Measurements from ENCODE around the gene MTFR2.

The MTFR2 gene

DNA sequence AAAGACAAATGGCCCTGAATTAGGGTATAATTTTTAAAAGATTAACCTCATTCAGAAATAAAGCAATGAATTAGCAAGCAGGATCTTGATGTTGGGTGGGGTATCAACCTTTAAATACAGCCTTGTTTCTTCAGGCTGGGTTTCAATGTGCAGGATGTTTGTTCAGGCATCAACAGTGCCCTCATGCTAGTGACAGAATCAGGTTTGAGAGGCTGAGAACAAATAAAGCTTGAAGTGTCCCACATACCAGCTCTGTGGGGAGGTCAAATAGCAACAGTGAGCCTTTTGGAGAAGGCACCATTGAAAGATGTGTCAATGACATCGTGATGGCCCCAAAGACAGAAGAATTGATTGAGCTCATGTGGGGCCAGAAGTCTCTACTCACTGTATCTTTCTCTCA, 68.2 kb downstream of the MTFR2 start:
- Histone ChIP-seq H3K36me3 (ENCODE audit: control insufficient read depth in 2 of 2, insufficient read depth in 2 of 2, low read length in 2 of 2) (peaks cover 8 to 19% of the 10 kb centered on the region in 2 donors), H3K27me3 (ENCODE audit: control insufficient read depth in 1 of 2, insufficient read depth in 2 of 2, low read length in 2 of 2) (no peaks in the 10 kb centered on the region), H3K4me3 (ENCODE audit: low read length in 2 of 2) (no peak overlapping the region), H3K27ac (ENCODE audit: low read length) (no peak overlapping the region), H3K9me3 (ENCODE audit: control insufficient read depth in 2 of 2, low read length in 2 of 2) (no peaks in the 10 kb centered on the region), H3K4me1 (ENCODE audit: control insufficient read depth, insufficient read depth, low read length) (no peaks in the 10 kb centered on the region), H3K9ac (ENCODE audit: low read length in 2 of 2) (no peak overlapping the region)

DNA sequence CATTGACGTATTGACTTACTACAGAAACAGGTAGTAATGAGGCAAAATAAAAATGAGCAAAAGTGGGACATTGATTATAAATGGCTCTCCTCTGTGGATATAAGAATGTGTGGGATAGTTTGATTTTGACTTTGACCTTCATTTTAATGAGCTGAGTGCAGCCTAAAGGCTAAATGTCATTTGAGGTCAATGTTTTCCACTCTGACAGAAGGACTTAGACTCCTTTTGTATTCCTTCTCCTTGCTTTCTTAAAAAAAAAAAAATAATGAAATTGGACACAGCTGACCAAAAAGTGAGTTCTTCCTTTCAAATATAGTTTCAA, 68.6 kb downstream of the MTFR2 start:
- H3K9me3 ChIP-seq (ENCODE audit: control insufficient read depth in 2 of 2, low read length in 2 of 2), result no peaks in the 10 kb centered on the region
- no peak overlapping the region for H3K9ac ChIP-seq (ENCODE audit: low read length in 2 of 2)
- H3K4me1 ChIP-seq (ENCODE audit: control insufficient read depth, insufficient read depth, low read length), result no peaks in the 10 kb centered on the region
- H3K27ac ChIP-seq (ENCODE audit: low read length), result no peak overlapping the region
- H3K27me3 ChIP-seq (ENCODE audit: control insufficient read depth in 1 of 2, insufficient read depth in 2 of 2, low read length in 2 of 2), result no peaks in the 10 kb centered on the region
- no peak overlapping the region for H3K4me3 ChIP-seq (ENCODE audit: low read length in 2 of 2)
- H3K36me3 ChIP-seq (ENCODE audit: control insufficient read depth in 2 of 2, insufficient read depth in 2 of 2, low read length in 2 of 2), result peaks cover 8 to 19% of the 10 kb centered on the region in 2 donors
